ENCODE data around the gene SLC26A5.

GRCh38 chr7:103349805-103350204, 96.2 kb downstream of the SLC26A5 start:
- no peak for TF ChIP-seq CTCF (conservative IDR thresholded peaks at IDR 0.05; ENCODE audit: low read length)
- no peak for TF ChIP-seq EZH2phosphoT487 (IDR thresholded peaks at IDR 0.05; ENCODE audit: borderline replicate concordance, low read depth, low read length)

All from OCI-LY7 (cell line).